K562 (cell line): ENCODE results near the gene ZNF799. TPM values are rescaled to one million over a fixed set of nuclear protein-coding genes. Genes with fewer than 3 reads are reported as not detected.
A peak's percentile ranks its signal among the peaks of the same experiment; 100 is the strongest.

Source experiments
- ATAC-seq: fragments of 200-7000 bp; cut with Tn5 transposase; 3 replicates; pipeline ENCODE4 v1.9.1; 2020; ENCODE audit warnings: moderate library complexity
- BruUV-seq: library from RNA; stranded (reverse); fragments of 400-500 nt; replicated peaks from 2 replicates; lab custom pipeline; 2021; lab: Mats Ljungman, UMichigan
- CTCF ChIA-PET: fragments of 300-600 bp; formaldehyde crosslinking; extraction: SDS; loops from one replicate; lab custom pipeline; 2021; ENCODE audit warnings: low intra/inter-chr PET ratio; lab: Yijun Ruan, JAX
- POLR2A ChIA-PET: fragments of 300-600, 350-650 bp; sonication (Branson Sonifier 250); formaldehyde crosslinking; extraction: SDS; loops from one replicate; lab custom pipeline; 2021; ENCODE audit warnings: antibody characterized with exemption, inconsistent platforms; lab: Yijun Ruan, JAX
- DNase-seq, 4 experiments: peaks; one replicate each; pipeline versions ENCODE4 v3.0.0 to v3.0.0-alpha.2; 2011 to 2018; ENCODE audit warnings: low spot score in 3 of 4, mixed read lengths in 3 of 4; ENCODE audit errors: extremely low read depth in 1 of 4
- FAIRE-seq: peaks from 2 replicates; lab custom pipeline; 2011; peaks lifted over from hg19 to GRCh38; lab: Jason Lieb, UNC
- H2AFZ ChIP-seq: 2 replicates; pipeline ENCODE4 v1.6.0; 2011; ENCODE audit warnings: low read depth, low read length, control low read depth, inconsistent platforms
- H3K27ac ChIP-seq: fragments of 200-600 bp; 3 replicates; pipeline ENCODE4 v1.8.0; 2011; ENCODE audit warnings: low read depth, mild to moderate bottlenecking, control low read depth, inconsistent platforms, low read length, moderate library complexity, mixed read lengths; ENCODE audit errors: extremely low read depth
- H3K27me3 ChIP-seq, 2 experiments: fragments of 300-600 bp in 1 of 2; 2 replicates in 1 of 2; 3 replicates in 1 of 2; pipeline versions ENCODE4 v1.6.0 to v1.8.0; 2011; ENCODE audit warnings: inconsistent platforms in 2 of 2, low read length in 2 of 2, mild to moderate bottlenecking in 1 of 2, mixed read lengths in 1 of 2, moderate library complexity in 1 of 2; ENCODE audit not compliant: control insufficient read depth in 2 of 2, insufficient read depth in 2 of 2
- H3K36me3 ChIP-seq: fragments of 300-600 bp; 3 replicates; pipeline ENCODE4 v1.8.0; 2011; ENCODE audit warnings: mild to moderate bottlenecking, low read length, inconsistent platforms; ENCODE audit not compliant: control insufficient read depth, insufficient read depth
- H3K4me1 ChIP-seq, 2 experiments: fragments of 200-600 bp in 1 of 2; replicated peaks in 1 of 2; 2 replicates in 1 of 2; 3 replicates in 1 of 2; pipeline versions ENCODE4 v1.5.1 to v1.8.0; 2011; ENCODE audit warnings: inconsistent platforms in 2 of 2, low read length in 2 of 2, mild to moderate bottlenecking in 1 of 2, mixed read lengths in 1 of 2, moderate library complexity in 1 of 2; ENCODE audit not compliant: control insufficient read depth in 2 of 2, insufficient read depth in 2 of 2
- H3K4me2 ChIP-seq: 2 replicates; pipeline ENCODE4 v1.6.1; 2011; ENCODE audit warnings: low read length, control low read depth, inconsistent platforms, mixed read lengths; ENCODE audit not compliant: insufficient read depth
- H3K4me3 ChIP-seq: fragments of 200-600 bp; sonication (generic), shearing (Covaris generic); 2 replicates; pipeline ENCODE4 v1.5.1; 2016; ENCODE audit warnings: control low read depth, inconsistent platforms
- H3K79me2 ChIP-seq: fragments of 200-600 bp; 3 replicates; pipeline ENCODE4 v1.8.0; 2011; ENCODE audit warnings: low read length, inconsistent platforms; ENCODE audit not compliant: control insufficient read depth, insufficient read depth
- H3K9ac ChIP-seq, 2 experiments: 2 replicates each; pipeline versions ENCODE4 v1.6.0 to v1.6.1; 2011; ENCODE audit warnings: low read depth in 2 of 2, low read length in 2 of 2, control low read depth in 1 of 2, inconsistent platforms in 1 of 2, mild to moderate bottlenecking in 1 of 2, mixed read lengths in 1 of 2; ENCODE audit not compliant: insufficient read depth in 1 of 2
- H3K9me1 ChIP-seq: one replicate; pipeline ENCODE4 v1.6.0; 2011; ENCODE audit warnings: inconsistent platforms, mild to moderate bottlenecking, low read length, moderate library complexity; ENCODE audit not compliant: control insufficient read depth, insufficient read depth
- H3K9me3 ChIP-seq: replicated peaks from 2 replicates; pipeline ENCODE4 v1.5.1; 2011; ENCODE audit warnings: low read depth, low read length, inconsistent platforms; ENCODE audit not compliant: control insufficient read depth, insufficient read depth
- H4K20me1 ChIP-seq: replicated peaks from 2 replicates; pipeline ENCODE4 v1.6.1; 2011; ENCODE audit warnings: low read length, inconsistent platforms, mixed read lengths; ENCODE audit not compliant: control insufficient read depth, insufficient read depth
- BCOR ChIP-seq: fragments of 450-650 bp; IDR thresholded peaks from 2 replicates; pipeline ENCODE4 v1.6.1; 2016
- CBFA2T3 ChIP-seq: fragments of 450-650 bp; IDR thresholded peaks from 2 replicates; pipeline ENCODE4 v1.6.1; 2017
- DPF2 ChIP-seq: fragments of 450-650 bp; IDR thresholded peaks from 2 replicates; pipeline ENCODE4 v1.6.1; 2016
- EP300 ChIP-seq: IDR thresholded peaks from 2 replicates; pipeline ENCODE4 v1.6.1; 2012; ENCODE audit warnings: low read length, improper control_type of control experiment
- JUND ChIP-seq, 2 experiments: IDR thresholded peaks; 2 replicates in 1 of 2; 3 replicates in 1 of 2; pipeline ENCODE4 v1.6.1; 2011; ENCODE audit warnings: borderline replicate concordance in 2 of 2, low read depth in 2 of 2, low read length in 2 of 2, improper control_type of control experiment in 1 of 2, missing biosample characterization in 1 of 2, missing genetic modification characterization in 1 of 2, missing genetic modification reagents in 1 of 2
- LEF1 ChIP-seq: fragments of 450-650 bp; IDR thresholded peaks from 2 replicates; pipeline ENCODE4 v1.6.1; 2016; ENCODE audit warnings: mild to moderate bottlenecking
- POLR2AphosphoS5 ChIP-seq: IDR thresholded peaks from 2 replicates; pipeline ENCODE4 v1.6.1; 2011; ENCODE audit warnings: mild to moderate bottlenecking, low read depth, low read length, moderate library complexity; ENCODE audit not compliant: control insufficient read depth, insufficient read depth
- PRDM10 ChIP-seq: fragments of 450-650 bp; IDR thresholded peaks from 2 replicates; pipeline ENCODE4 v1.6.1; 2018; ENCODE audit not compliant: partially characterized antibody
- STAT5A ChIP-seq: IDR thresholded peaks from 2 replicates; pipeline ENCODE4 v1.6.1; 2012; ENCODE audit warnings: low read length, inconsistent platforms, borderline replicate concordance
- TCF3 ChIP-seq: sonication (generic); formaldehyde crosslinking; IDR thresholded peaks from 2 replicates; pipeline ENCODE4 v1.4.0; 2020; ENCODE audit warnings: mild to moderate bottlenecking, missing genetic modification reagents
- WGBS: fragments of 100-300 bp; shearing (Covaris generic); methylation state at CpG from one replicate; pipeline ENCODE4 v1.1.6; 2016; ENCODE audit warnings: low coverage, mixed read lengths; ENCODE audit not compliant: insufficient coverage; ENCODE audit errors: missing lambda C conversion rate; 5-methylcytosine and 5-hydroxymethylcytosine counted together
- in situ Hi-C: fragments of 300-500 bp; cut with MboI; formaldehyde crosslinking; loops from 4 replicates; pipeline ENCODE4 v1.15.0; 2018; ENCODE audit warnings: inconsistent platforms, mixed read lengths
- intact Hi-C: fragments of 100-400 bp; cut with micrococcal nuclease; formaldehyde crosslinking; loops from 2 replicates; pipeline ENCODE4 v1.14.2; 2022
- polyA plus RNA-seq, 8 experiments: library from polyadenylated mRNA; depleted of rRNA in 4 of 8; stranded (reverse) in 5 of 8; unstranded in 3 of 8; fragments of >200 nt; fragmentation: Nextera tagmentation in 2 of 8; fragmentation: Illumina TruSeq in 1 of 8; extraction: Ambion mirVana in 2 of 8; extraction: Trizol in 1 of 8; gene quantifications; 2 replicates each; pipeline versions ENCODE4 v1.2.1 to v1.2.3, GENCODE V29; 2011 to 2014; ENCODE audit warnings: inconsistent platforms in 1 of 8, missing spikeins in 1 of 8
- total RNA-seq, 7 experiments: library from RNA; depleted of rRNA in 6 of 7; stranded (reverse); fragments of >200 nt in 6 of 7; fragmentation: Illumina TruSeq in 2 of 7; extraction: Trizol in 2 of 7; gene quantifications; 2 replicates each; pipeline versions ENCODE4 v1.2.1 to v1.2.3, GENCODE V29; 2011 to 2021; ENCODE audit warnings: low replicate concordance in 1 of 7
- TF ChIP-seq, protein P1 (sequence below): fragments of 450-650 bp; IDR thresholded peaks from 2 replicates; pipeline ENCODE4 v1.6.1; 2014; ENCODE audit warnings: low read depth, mild to moderate bottlenecking, moderate library complexity, borderline replicate concordance
- TF ChIP-seq, protein P2 (sequence below): fragments of 450-650 bp; IDR thresholded peaks from 2 replicates; pipeline ENCODE4 v1.6.1; 2016
- TF ChIP-seq, protein P3 (sequence below), 2 experiments: fragments of 450-650 bp; conservative IDR thresholded peaks; 2 replicates each; pipeline ENCODE4 v1.6.1; 2017; ENCODE audit warnings: mild to moderate bottlenecking in 2 of 2, moderate library complexity in 2 of 2

The ZNF799 gene
- total and polyA plus RNA-seq, 9 of the 15 experiments (the other 6 are each of a cell fraction or from before 2014, with no cell fraction given): 0.63 to 5.5 (median 2.9) TPM

DNA sequence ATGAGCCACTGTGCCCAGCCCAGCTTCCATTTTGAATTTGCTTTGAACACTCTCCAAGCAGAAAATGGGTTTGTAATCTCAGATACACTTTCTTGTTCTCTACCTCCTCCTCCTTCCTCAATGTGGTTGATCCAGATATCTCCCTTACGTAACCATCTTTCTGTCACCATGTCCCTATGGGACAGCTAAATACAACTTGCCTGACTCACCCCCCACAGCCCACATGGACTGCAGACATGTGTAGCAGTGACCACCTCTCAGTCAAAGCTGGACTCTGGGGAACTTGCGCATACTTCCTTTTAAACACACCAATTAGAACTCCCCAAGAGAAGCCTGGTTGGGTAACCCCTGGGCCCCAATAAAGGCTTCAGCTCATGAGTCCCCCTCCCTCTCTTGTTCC is 10.8 kb upstream of the ZNF799 start:
- H3K4me1 ChIP-seq: peaks cover 4 to 5% of the 10 kb centered on the region in 2 experiments; a peak in 4 of 5 replicates
- ChIA-PET CTCF (no interaction called here), POLR2A (interaction anchor here (0.9 kb wide), 1 partner anchor 9 kb away, joined by 7 read pairs; no protein-coding TSS in a partner anchor)
- H3K27ac ChIP-seq: peak overlapping the region; percentile 34; the same call in 1 of the 3 replicates
- DNase-seq (peak in 2 of 4 experiments; percentile 52 to 53), FAIRE-seq (peak; percentile 75), ATAC-seq (peak; percentile 83)
- H3K4me2 ChIP-seq: no peak overlapping the region; the same call in 1 of the 2 replicates
- intact Hi-C loops (no loop called here), in situ Hi-C loops (no loop called here)
- no TSS peak for BruUV-seq
- H3K9me1 ChIP-seq: no peaks in the 10 kb centered on the region
- H3K4me3 ChIP-seq: no peak overlapping the region
- no peak overlapping the region for H3K9ac ChIP-seq
- no peaks in the 10 kb centered on the region; the same call in 1 of the 2 replicates for H3K9me3 ChIP-seq
- no peaks in the 10 kb centered on the region for H3K36me3 ChIP-seq
- H3K27me3 ChIP-seq: no peaks in the 10 kb centered on the region
- H2AFZ ChIP-seq: peak overlapping the region; percentile 52
- no peaks in the 10 kb centered on the region for H4K20me1 ChIP-seq
- no peaks in the 10 kb centered on the region for H3K79me2 ChIP-seq
- WGBS: 30% methylated on average over 2 of the region's 2 CpGs
- TF ChIP-seq, protein P1, sequence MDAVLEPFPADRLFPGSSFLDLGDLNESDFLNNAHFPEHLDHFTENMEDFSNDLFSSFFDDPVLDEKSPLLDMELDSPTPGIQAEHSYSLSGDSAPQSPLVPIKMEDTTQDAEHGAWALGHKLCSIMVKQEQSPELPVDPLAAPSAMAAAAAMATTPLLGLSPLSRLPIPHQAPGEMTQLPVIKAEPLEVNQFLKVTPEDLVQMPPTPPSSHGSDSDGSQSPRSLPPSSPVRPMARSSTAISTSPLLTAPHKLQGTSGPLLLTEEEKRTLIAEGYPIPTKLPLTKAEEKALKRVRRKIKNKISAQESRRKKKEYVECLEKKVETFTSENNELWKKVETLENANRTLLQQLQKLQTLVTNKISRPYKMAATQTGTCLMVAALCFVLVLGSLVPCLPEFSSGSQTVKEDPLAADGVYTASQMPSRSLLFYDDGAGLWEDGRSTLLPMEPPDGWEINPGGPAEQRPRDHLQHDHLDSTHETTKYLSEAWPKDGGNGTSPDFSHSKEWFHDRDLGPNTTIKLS: no peak
- TF ChIP-seq JUND (IDR thresholded peaks at IDR 0.05; ENCODE audit: borderline replicate concordance, low read depth, low read length) (peak; percentile 56; the same call in 1 of the 2 replicates), JUND (tag; IDR thresholded peaks at IDR 0.05; ENCODE audit: borderline replicate concordance, low read depth, low read length) (no peak), CBFA2T3 (peak; percentile 83), PRDM10 (peak; percentile 33), EP300 (peak; percentile 14; the same call in 1 of the 2 replicates), LEF1 (0 out of 2 replicates have a peak, but pooled peaks have one; percentile 30), DPF2 (peak; percentile 80), BCOR (no peak), TCF3 (CRISPR knock-in tag) (peak; percentile 88), POLR2AphosphoS5 (0 out of 2 replicates have a peak, but pooled peaks have one; percentile 26), STAT5A (peak; percentile 43; the same call in 1 of the 2 replicates)
- TF ChIP-seq, protein P2, sequence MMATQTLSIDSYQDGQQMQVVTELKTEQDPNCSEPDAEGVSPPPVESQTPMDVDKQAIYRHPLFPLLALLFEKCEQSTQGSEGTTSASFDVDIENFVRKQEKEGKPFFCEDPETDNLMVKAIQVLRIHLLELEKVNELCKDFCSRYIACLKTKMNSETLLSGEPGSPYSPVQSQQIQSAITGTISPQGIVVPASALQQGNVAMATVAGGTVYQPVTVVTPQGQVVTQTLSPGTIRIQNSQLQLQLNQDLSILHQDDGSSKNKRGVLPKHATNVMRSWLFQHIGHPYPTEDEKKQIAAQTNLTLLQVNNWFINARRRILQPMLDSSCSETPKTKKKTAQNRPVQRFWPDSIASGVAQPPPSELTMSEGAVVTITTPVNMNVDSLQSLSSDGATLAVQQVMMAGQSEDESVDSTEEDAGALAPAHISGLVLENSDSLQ: 0 out of 2 replicates have a peak, but pooled peaks have one; percentile 12
- TF ChIP-seq, protein P3, sequence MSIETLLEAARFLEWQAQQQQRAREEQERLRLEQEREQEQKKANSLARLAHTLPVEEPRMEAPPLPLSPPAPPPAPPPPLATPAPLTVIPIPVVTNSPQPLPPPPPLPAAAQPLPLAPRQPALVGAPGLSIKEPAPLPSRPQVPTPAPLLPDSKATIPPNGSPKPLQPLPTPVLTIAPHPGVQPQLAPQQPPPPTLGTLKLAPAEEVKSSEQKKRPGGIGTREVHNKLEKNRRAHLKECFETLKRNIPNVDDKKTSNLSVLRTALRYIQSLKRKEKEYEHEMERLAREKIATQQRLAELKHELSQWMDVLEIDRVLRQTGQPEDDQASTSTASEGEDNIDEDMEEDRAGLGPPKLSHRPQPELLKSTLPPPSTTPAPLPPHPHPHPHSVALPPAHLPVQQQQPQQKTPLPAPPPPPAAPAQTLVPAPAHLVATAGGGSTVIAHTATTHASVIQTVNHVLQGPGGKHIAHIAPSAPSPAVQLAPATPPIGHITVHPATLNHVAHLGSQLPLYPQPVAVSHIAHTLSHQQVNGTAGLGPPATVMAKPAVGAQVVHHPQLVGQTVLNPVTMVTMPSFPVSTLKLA (conservative IDR thresholded peaks at IDR 0.05): peak; percentile 61 to 77
